GM18511 (cell line): ENCODE measurements around the gene POC1A.

Experiments
- ATAC-seq: cut with Tn5 transposase; IDR thresholded peaks from one replicate; pipeline ENCODE4 v1.9.1; 2021; ENCODE audit warnings: mild to moderate bottlenecking, moderate library complexity; ENCODE audit not compliant: unreplicated experiment

The POC1A gene

GRCh38 chr3:52070724-52071621 lies 83.2 kb downstream of the POC1A start:
- no peak for ATAC-seq

GRCh38 chr3:52069855-52070254 lies 84.4 kb downstream of the POC1A start:
- no peak for ATAC-seq

- ATAC-seq, result no peak
These were observed 85.1 kb downstream of the POC1A start for GRCh38 chr3:52069135-52069534.

GRCh38 chr3:52068730-52069129 lies 85.5 kb downstream of the POC1A start:
- ATAC-seq, result no peak

GRCh38 chr3:52068055-52068571 lies 86.1 kb downstream of the POC1A start:
- ATAC-seq, result no peak

- ATAC-seq, result no peak
These were observed 86.7 kb downstream of the POC1A start for GRCh38 chr3:52067526-52067925.

GRCh38 chr3:52067046-52067445 lies 87.2 kb downstream of the POC1A start:
- no peak for ATAC-seq

GRCh38 chr3:52065264-52065756 lies 88.9 kb downstream of the POC1A start:
- no peak for ATAC-seq

- ATAC-seq, result no peak
These were observed 89.7 kb downstream of the POC1A start for GRCh38 chr3:52064561-52064960.

- no peak for ATAC-seq
These were observed 91.0 kb downstream of the POC1A start for GRCh38 chr3:52063026-52063723.

- ATAC-seq, result no peak
These were observed 91.7 kb downstream of the POC1A start for GRCh38 chr3:52062505-52062904.

GRCh38 chr3:52061121-52061910 lies 92.9 kb downstream of the POC1A start:
- ATAC-seq, result no peak

GRCh38 chr3:52059781-52060180 lies 94.4 kb downstream of the POC1A start:
- no peak for ATAC-seq

GRCh38 chr3:52057812-52058495 lies 96.3 kb downstream of the POC1A start:
- ATAC-seq, result no peak

GRCh38 chr3:52056968-52057811 lies 97.0 kb downstream of the POC1A start:
- ATAC-seq, result peak; percentile 81

GRCh38 chr3:52056521-52056967 lies 97.7 kb downstream of the POC1A start, which contains the start of gene DUSP7:
Gene DUSP7 (minus strand): TSS chr3:52056571. CDS start chr3:52056366, 205 bp downstream.
- ATAC-seq, result peak; percentile 46

GRCh38 chr3:52055537-52056351 lies 98.5 kb downstream of the POC1A start:
- ATAC-seq, result peak; percentile 24
